22Rv1 (cell line): ENCODE measurements around the gene GPC2.

Experiments used
- H3K27ac ChIP-seq: fragments of 450-650 bp; 2 replicates; pipeline ENCODE4 v1.5.1; 2017
- CTCF ChIP-seq: fragments of 450-650 bp; IDR thresholded peaks from 2 replicates; pipeline ENCODE4 v1.5.1; 2017; ENCODE audit warnings: mild to moderate bottlenecking
- ZFX ChIP-seq: fragments of 450-650 bp; IDR thresholded peaks from 2 replicates; pipeline ENCODE4 v1.6.1; 2017; ENCODE audit warnings: antibody characterized with exemption, borderline replicate concordance

Gene GPC2

GRCh38 chr7:100154651-100155491 is 22.3 kb downstream of the GPC2 start:
- TF ChIP-seq ZFX (no peak), CTCF (no peak)
- H3K27ac ChIP-seq, result peak overlapping the region; percentile 91

- H3K27ac ChIP-seq, result peak overlapping the region; percentile 91
- TF ChIP-seq CTCF (no peak), ZFX (no peak)
Observed at GRCh38 chr7:100153708-100154535, 23.3 kb downstream of the GPC2 start.

- peak overlapping the region; percentile 91 for H3K27ac ChIP-seq
- TF ChIP-seq ZFX, result no peak
- TF ChIP-seq CTCF, result no peak
Observed at GRCh38 chr7:100152937-100153666, 24.1 kb downstream of the GPC2 start.

GRCh38 chr7:100152404-100152803 is 24.8 kb downstream of the GPC2 start:
- H3K27ac ChIP-seq, result peak overlapping the region; percentile 91
- TF ChIP-seq CTCF, result no peak
- TF ChIP-seq ZFX, result no peak

GRCh38 chr7:100148559-100149328 is 28.4 kb downstream of the GPC2 start, which contains the start of gene LAMTOR4:
Gene LAMTOR4 (plus strand): TSS chr7:100148918. CDS start chr7:100148973, 55 bp downstream.
- H3K27ac ChIP-seq, result peak within 1 kb of the TSS; percentile 76
- no peak for TF ChIP-seq ZFX
- TF ChIP-seq CTCF, result no peak

GRCh38 chr7:100148225-100148558 is 29.0 kb downstream of the GPC2 start:
- TF ChIP-seq CTCF (no peak), ZFX (no peak)
- peak overlapping the region; percentile 76 for H3K27ac ChIP-seq
